Measurements from ENCODE around the gene SCMH1. TPM values are rescaled to one million over a fixed set of nuclear protein-coding genes. Genes with fewer than 3 reads are reported as not detected.
A peak's percentile ranks its signal among the peaks of the same experiment; 100 is the strongest.

Gene SCMH1
- total and polyA plus RNA-seq, 2 experiments from 2014 or later, result 48.1 to 52.3 TPM

DNA sequence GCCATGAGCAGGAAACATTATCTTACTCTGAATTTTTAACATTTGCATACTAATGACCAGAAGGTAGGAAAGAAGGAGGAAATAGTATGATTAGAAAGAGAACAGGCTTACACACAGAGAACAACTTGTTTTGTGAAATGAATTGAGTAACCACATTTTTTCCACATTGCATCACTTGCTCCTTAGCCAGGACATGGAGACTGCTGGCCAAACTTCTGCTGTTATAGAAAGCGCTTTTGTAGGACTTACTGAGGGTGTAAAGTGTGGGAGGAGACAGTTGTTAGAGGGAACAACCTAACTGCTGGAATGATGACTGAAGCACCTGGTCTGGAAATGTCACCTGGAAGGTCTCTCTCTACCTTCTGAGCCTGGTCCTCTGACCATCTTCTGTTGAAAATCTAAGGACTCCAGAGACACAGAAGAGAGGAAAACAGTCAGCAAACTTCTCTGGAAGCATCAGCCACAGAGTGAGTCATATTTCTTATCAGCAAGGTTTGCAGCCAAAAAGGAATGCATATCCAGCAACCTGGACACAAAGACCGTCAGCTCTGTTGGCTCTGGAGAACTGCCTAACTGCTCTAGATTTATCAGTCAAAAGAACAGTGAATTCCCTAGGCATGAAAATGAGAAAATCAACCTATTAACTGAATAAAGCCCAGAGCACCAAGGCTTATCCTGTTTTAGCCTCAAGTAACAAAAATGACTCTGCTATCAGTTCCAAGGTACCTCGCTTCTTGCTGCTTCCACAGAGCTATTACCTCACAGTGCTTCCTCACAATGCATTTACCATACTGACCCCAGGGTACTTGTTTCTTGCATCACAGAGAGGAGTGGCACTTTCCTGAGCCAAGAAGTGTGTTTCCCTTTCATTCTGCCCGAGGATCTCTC, 132.6 kb downstream of the SCMH1 start:
- Histone ChIP-seq H3K4me1 (ENCODE audit: insufficient read depth) (peaks cover 20% of the 10 kb centered on the region), H3K79me2 (no peaks in the 10 kb centered on the region), H3K36me3 (replicated peaks; ENCODE audit: insufficient read depth, low read depth) (no peaks in the 10 kb centered on the region), H4K20me1 (ENCODE audit: insufficient read depth, poor library complexity, severe bottlenecking) (no peaks in the 10 kb centered on the region), H3K9me2 (replicated peaks; ENCODE audit: insufficient read depth) (no peaks in the 10 kb centered on the region), H2AFZ (no peak overlapping the region), H3K27me3 (no peaks in the 10 kb centered on the region), H3K27ac (peak overlapping the region; percentile 88), H3K4me3 (no peak overlapping the region), H3K4me2 (peak overlapping the region; percentile 38), H3K9me3 (ENCODE audit: low read depth) (no peaks in the 10 kb centered on the region)
- 46% methylated on average over 4 of the region's 4 CpGs for WGBS (ENCODE audit: low lambda C conversion rate, missing lambda C conversion rate)
- TF ChIP-seq, protein P1, sequence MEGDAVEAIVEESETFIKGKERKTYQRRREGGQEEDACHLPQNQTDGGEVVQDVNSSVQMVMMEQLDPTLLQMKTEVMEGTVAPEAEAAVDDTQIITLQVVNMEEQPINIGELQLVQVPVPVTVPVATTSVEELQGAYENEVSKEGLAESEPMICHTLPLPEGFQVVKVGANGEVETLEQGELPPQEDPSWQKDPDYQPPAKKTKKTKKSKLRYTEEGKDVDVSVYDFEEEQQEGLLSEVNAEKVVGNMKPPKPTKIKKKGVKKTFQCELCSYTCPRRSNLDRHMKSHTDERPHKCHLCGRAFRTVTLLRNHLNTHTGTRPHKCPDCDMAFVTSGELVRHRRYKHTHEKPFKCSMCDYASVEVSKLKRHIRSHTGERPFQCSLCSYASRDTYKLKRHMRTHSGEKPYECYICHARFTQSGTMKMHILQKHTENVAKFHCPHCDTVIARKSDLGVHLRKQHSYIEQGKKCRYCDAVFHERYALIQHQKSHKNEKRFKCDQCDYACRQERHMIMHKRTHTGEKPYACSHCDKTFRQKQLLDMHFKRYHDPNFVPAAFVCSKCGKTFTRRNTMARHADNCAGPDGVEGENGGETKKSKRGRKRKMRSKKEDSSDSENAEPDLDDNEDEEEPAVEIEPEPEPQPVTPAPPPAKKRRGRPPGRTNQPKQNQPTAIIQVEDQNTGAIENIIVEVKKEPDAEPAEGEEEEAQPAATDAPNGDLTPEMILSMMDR (IDR thresholded peaks at IDR 0.05; ENCODE audit: poor library complexity), result no peak
- no peak for TF ChIP-seq EZH2phosphoT487 (IDR thresholded peaks at IDR 0.05; ENCODE audit: low read depth, severe bottlenecking, unreplicated experiment)
- peak; percentile 77 for DNase-seq (ENCODE audit: low spot score)

DNA sequence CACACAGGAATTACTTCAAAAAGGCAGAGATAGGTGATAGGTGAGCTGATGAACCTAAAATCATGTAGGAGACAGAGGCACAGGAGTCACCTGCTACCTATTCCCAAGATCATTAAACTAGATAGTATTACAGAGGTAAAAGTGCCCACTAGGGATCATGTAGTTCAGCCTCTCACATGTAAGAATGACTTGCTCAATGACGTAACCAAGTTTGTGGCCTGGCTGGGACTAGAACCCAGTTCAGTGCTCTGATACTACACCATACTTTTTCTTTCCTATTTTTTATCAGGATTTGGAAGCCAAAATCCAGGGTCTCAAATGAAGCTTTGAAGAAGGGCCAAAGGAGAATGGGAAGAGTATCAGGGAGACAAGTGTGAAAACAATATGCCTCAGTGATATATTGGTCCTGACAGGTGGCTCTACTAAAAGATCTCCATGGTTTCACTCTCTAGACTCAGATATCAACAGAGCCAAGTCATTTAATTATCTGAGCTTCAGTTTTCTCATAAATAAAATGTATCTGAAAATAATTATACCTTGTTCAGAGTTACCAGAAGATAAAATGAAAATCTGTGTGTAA, 133.3 kb downstream of the SCMH1 start:
- peak overlapping the region; percentile 15 for H3K4me2 ChIP-seq
- H2AFZ ChIP-seq, result no peak overlapping the region
- peak overlapping the region; percentile 88 for H3K27ac ChIP-seq
- peaks cover 20% of the 10 kb centered on the region for H3K4me1 ChIP-seq (ENCODE audit: insufficient read depth)
- H3K9me2 ChIP-seq (replicated peaks; ENCODE audit: insufficient read depth), result no peaks in the 10 kb centered on the region
- no peak for DNase-seq (ENCODE audit: low spot score)
- 89% methylated on average over 1 of the region's 1 CpG for WGBS (ENCODE audit: low lambda C conversion rate, missing lambda C conversion rate)
- TF ChIP-seq EZH2 (IDR thresholded peaks at IDR 0.05; ENCODE audit: borderline replicate concordance) (no peak), EZH2phosphoT487 (IDR thresholded peaks at IDR 0.05; ENCODE audit: low read depth, severe bottlenecking, unreplicated experiment) (no peak)
- TF ChIP-seq, protein P1 (IDR thresholded peaks at IDR 0.05; ENCODE audit: poor library complexity), result no peak
- H3K79me2 ChIP-seq, result no peaks in the 10 kb centered on the region
- no peaks in the 10 kb centered on the region for H4K20me1 ChIP-seq (ENCODE audit: insufficient read depth, poor library complexity, severe bottlenecking)
- no peak overlapping the region for H3K4me3 ChIP-seq
- no peaks in the 10 kb centered on the region for H3K27me3 ChIP-seq
- H3K9me3 ChIP-seq (ENCODE audit: low read depth), result no peaks in the 10 kb centered on the region
- H3K36me3 ChIP-seq (replicated peaks; ENCODE audit: insufficient read depth, low read depth), result no peaks in the 10 kb centered on the region

DNA sequence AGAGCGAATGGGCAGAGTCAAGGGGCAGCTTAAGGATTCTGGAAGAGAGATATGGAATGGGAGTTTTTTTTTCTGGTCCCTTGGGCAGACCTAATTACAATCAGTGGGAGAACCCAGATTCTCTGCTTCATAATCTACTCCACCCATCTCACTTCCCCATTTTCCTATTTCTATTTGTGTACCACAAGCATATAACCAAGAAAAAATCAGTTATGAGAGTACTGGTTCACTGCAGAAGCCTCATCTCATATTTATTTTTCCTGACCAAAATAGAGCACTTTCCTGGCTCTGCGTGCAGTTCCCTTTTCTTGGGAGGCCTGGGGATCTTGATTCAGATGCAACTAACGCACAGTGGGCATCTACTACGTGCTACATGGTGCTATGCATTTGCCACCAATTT, 138.3 kb downstream of the SCMH1 start:
- TF ChIP-seq, protein P1 (IDR thresholded peaks at IDR 0.05; ENCODE audit: poor library complexity), result no peak
- no peak for TF ChIP-seq EZH2 (IDR thresholded peaks at IDR 0.05; ENCODE audit: borderline replicate concordance)
- Histone ChIP-seq H3K9me3 (ENCODE audit: low read depth) (no peaks in the 10 kb centered on the region), H2AFZ (no peak overlapping the region), H3K4me1 (ENCODE audit: insufficient read depth) (peaks cover 9% of the 10 kb centered on the region), H3K27ac (no peak overlapping the region), H3K4me2 (no peak overlapping the region), H4K20me1 (ENCODE audit: insufficient read depth, poor library complexity, severe bottlenecking) (no peaks in the 10 kb centered on the region), H3K79me2 (no peaks in the 10 kb centered on the region), H3K9me2 (replicated peaks; ENCODE audit: insufficient read depth) (no peaks in the 10 kb centered on the region), H3K36me3 (replicated peaks; ENCODE audit: insufficient read depth, low read depth) (no peaks in the 10 kb centered on the region), H3K4me3 (no peak overlapping the region), H3K27me3 (no peaks in the 10 kb centered on the region)
- DNase-seq (ENCODE audit: low spot score), result no peak
- WGBS (ENCODE audit: low lambda C conversion rate, missing lambda C conversion rate), result 94% methylated on average over 4 of the region's 4 CpGs

Data from hepatocyte (in vitro differentiated cells).